ENCODE results near the gene PLCXD3. TPM values are rescaled to one million over a fixed set of nuclear protein-coding genes. Genes with fewer than 3 reads are reported as not detected.

The PLCXD3 gene
- total and polyA plus RNA-seq, 9 donors, result 18.7 to 69.5 (median 36.7) TPM

DNA sequence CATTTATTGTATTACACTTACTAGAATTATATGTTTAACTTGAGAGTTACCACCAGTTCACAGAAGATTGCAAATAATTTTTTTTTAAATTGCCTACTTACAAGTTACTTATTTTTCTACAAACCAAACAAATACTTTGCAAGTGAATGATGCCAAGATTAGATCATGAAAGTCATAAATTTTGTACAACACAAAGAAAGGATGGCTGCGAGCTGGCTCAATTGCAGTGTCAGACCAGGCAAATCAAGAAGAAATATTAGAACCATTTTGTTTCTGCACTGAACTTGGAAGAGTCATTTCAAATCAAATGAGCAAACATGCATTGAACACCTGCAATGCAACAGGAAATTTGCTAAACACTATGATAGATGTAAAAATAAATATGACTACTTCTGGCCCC, 97.3 kb downstream of the PLCXD3 start:
- no peak for DNase-seq

DNA sequence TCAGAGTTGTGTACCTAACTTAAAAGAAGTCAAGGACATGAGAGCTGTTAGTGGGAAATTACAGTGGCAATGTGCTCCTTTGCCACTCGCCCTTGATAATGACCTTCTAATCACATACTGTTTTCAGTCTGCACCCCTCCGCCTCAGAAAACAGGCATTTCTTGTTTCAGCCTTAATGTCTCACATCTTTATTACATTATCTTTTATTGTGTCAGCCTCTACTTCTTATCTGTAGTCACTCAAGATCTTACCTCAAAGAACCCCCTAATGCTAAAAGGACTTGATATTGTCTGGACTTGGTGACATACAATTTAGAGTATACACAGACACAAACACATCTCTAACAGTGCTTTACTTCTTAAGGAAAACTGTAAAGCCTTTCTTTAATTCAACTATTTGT, 97.9 kb downstream of the PLCXD3 start:
- WGBS, 3 donors, result 50 to 73% (median 55%) methylated on average over 2 of the region's 2 CpGs
- Histone ChIP-seq H3K4me3 (no peak overlapping the region), H3K9me3 (no peaks in the 10 kb centered on the region), H3K27me3 (no peaks in the 10 kb centered on the region), H3K4me1 (ENCODE audit: insufficient read depth) (peaks cover 5% of the 10 kb centered on the region), H3K27ac (no peak overlapping the region), H3K36me3 (no peaks in the 10 kb centered on the region)
- no peak for TF ChIP-seq EP300 (IDR thresholded peaks at IDR 0.05)
- no peak for TF ChIP-seq POLR2A (IDR thresholded peaks at IDR 0.05)
- TF ChIP-seq, protein P1, sequence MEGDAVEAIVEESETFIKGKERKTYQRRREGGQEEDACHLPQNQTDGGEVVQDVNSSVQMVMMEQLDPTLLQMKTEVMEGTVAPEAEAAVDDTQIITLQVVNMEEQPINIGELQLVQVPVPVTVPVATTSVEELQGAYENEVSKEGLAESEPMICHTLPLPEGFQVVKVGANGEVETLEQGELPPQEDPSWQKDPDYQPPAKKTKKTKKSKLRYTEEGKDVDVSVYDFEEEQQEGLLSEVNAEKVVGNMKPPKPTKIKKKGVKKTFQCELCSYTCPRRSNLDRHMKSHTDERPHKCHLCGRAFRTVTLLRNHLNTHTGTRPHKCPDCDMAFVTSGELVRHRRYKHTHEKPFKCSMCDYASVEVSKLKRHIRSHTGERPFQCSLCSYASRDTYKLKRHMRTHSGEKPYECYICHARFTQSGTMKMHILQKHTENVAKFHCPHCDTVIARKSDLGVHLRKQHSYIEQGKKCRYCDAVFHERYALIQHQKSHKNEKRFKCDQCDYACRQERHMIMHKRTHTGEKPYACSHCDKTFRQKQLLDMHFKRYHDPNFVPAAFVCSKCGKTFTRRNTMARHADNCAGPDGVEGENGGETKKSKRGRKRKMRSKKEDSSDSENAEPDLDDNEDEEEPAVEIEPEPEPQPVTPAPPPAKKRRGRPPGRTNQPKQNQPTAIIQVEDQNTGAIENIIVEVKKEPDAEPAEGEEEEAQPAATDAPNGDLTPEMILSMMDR (IDR thresholded peaks at IDR 0.05), result no peak
- intact Hi-C loops (cut with DNase I), result no loop called here
- DNase-seq, result no peak

More for the DNA sequence above, 97.3 kb downstream of the PLCXD3 start:
- intact Hi-C loops (cut with DNase I), result no loop called here
- TF ChIP-seq POLR2A (IDR thresholded peaks at IDR 0.05) (no peak), EP300 (IDR thresholded peaks at IDR 0.05) (no peak)
- TF ChIP-seq, protein P1 (IDR thresholded peaks at IDR 0.05), result no peak
- peaks cover 5% of the 10 kb centered on the region for H3K4me1 ChIP-seq (ENCODE audit: insufficient read depth)
- H3K27ac ChIP-seq, result no peak overlapping the region
- H3K27me3 ChIP-seq, result no peaks in the 10 kb centered on the region
- 60 to 70% (median 67%) methylated on average over 1 of the region's 1 CpG for WGBS, 3 donors
- H3K9me3 ChIP-seq, result no peaks in the 10 kb centered on the region
- no peaks in the 10 kb centered on the region for H3K36me3 ChIP-seq
- H3K4me3 ChIP-seq, result no peak overlapping the region

DNA sequence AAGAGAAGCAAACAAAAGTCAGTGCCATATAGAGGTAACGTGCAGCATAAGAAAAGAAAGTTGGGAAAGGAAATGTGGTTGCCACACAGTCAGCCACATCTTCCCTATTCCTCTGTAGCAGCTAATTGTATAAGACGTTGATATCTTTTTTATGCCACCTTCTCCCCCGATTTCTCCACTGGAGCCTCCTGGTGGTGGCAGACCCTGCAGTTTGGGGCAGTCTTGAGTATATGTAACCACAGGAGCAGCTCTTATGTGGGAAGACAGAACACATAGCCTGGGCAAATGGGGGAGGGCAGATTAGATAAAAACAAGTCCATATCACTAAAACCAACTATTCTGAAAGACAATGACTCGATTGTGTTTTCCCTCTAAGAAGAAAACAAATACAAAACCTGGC, 99.7 kb downstream of the PLCXD3 start:
- Histone ChIP-seq H3K4me3 (no peak overlapping the region), H3K9me3 (no peaks in the 10 kb centered on the region), H3K27me3 (no peaks in the 10 kb centered on the region), H3K4me1 (ENCODE audit: insufficient read depth) (peaks cover 7% of the 10 kb centered on the region), H3K36me3 (no peaks in the 10 kb centered on the region), H3K27ac (no peak overlapping the region)
- no peak for DNase-seq
- WGBS, 3 donors, result 87 to 91% (median 88%) methylated on average over 4 of the region's 4 CpGs
- intact Hi-C loops (cut with DNase I), result no loop called here
- TF ChIP-seq EP300 (IDR thresholded peaks at IDR 0.05) (no peak), POLR2A (IDR thresholded peaks at IDR 0.05) (no peak)
- TF ChIP-seq, protein P1 (IDR thresholded peaks at IDR 0.05), result no peak

GRCh38 chr5:41410307-41410706, 100.1 kb downstream of the PLCXD3 start:
- Histone ChIP-seq H3K27ac (no peak overlapping the region), H3K9me3 (no peaks in the 10 kb centered on the region), H3K4me3 (no peak overlapping the region), H3K36me3 (no peaks in the 10 kb centered on the region), H3K4me1 (ENCODE audit: insufficient read depth) (peaks cover 7% of the 10 kb centered on the region), H3K27me3 (no peaks in the 10 kb centered on the region)
- DNase-seq, result peak in 1 of 5 donors; percentile 31
- TF ChIP-seq, protein P1 (IDR thresholded peaks at IDR 0.05), result no peak
- no peak for TF ChIP-seq POLR2A (IDR thresholded peaks at IDR 0.05)
- TF ChIP-seq EP300 (IDR thresholded peaks at IDR 0.05), result no peak
- intact Hi-C loops (cut with DNase I), result no loop called here
- WGBS, 3 donors, result 91 to 98% (median 96%) methylated on average over 9 of the region's 9 CpGs
